Caco-2 (cell line): ENCODE measurements around the gene DMBT1. TPM values are rescaled to one million over a fixed set of nuclear protein-coding genes. Genes with fewer than 3 reads are reported as not detected.

Source experiments
- BruUV-seq: library from RNA; stranded (reverse); fragments of 400-500 nt; replicated peaks from 2 replicates; lab custom pipeline; 2021; lab: Mats Ljungman, UMichigan
- CTCF ChIA-PET: fragments of 300-600 bp; sonication (Branson Sonifier 250); formaldehyde crosslinking; loops from one replicate; lab custom pipeline; 2022; ENCODE audit warnings: antibody characterized with exemption; lab: Charles Lee
- POLR2A ChIA-PET: fragments of 300-600 bp; sonication (Branson Sonifier 250); formaldehyde crosslinking; loops from one replicate; lab custom pipeline; 2022; ENCODE audit warnings: antibody characterized with exemption; lab: Charles Lee
- DNase-seq, 2 experiments: peaks; one replicate each; pipeline versions ENCODE4 v3.0.0 to v3.0.0-alpha.2; 2020 to 2022
- H3K27me3 ChIP-seq: replicated peaks from 2 replicates; pipeline ENCODE4 v1.6.0; 2011; ENCODE audit warnings: low read length; ENCODE audit not compliant: control insufficient read depth, insufficient read depth
- H3K36me3 ChIP-seq: 2 replicates; pipeline ENCODE4 v1.5.1; 2011; ENCODE audit warnings: low read length; ENCODE audit not compliant: control insufficient read depth, insufficient read depth
- H3K4me1 ChIP-seq: fragments of 250-450 bp; sonication (Bioruptor Pico); 2 replicates; pipeline ENCODE4 v1.5.1; 2020; ENCODE audit warnings: mild to moderate bottlenecking
- H3K4me3 ChIP-seq: 2 replicates; pipeline ENCODE4 v1.5.1; 2011; ENCODE audit warnings: low read depth, mild to moderate bottlenecking, control low read depth, low read length
- H3K9me3 ChIP-seq: fragments of 250-450 bp; sonication (Bioruptor Pico); 2 replicates; pipeline ENCODE4 v1.5.1; 2020; ENCODE audit warnings: mild to moderate bottlenecking, moderate library complexity
- H3K27ac Mint-ChIP-seq: one replicate; pipeline ENCODE4 v1.8.0; 2022; ENCODE audit warnings: mixed read lengths; ENCODE audit not compliant: unreplicated experiment
- H3K27me3 Mint-ChIP-seq: one replicate; pipeline ENCODE4 v1.8.0; 2022; ENCODE audit warnings: mixed read lengths; ENCODE audit not compliant: insufficient read depth, unreplicated experiment
- H3K36me3 Mint-ChIP-seq: one replicate; pipeline ENCODE4 v1.8.0; 2022; ENCODE audit warnings: mild to moderate bottlenecking, mixed read lengths; ENCODE audit not compliant: insufficient read depth, unreplicated experiment
- H3K4me1 Mint-ChIP-seq: one replicate; pipeline ENCODE4 v1.8.0; 2022; ENCODE audit warnings: low read depth, mixed read lengths; ENCODE audit not compliant: unreplicated experiment
- H3K4me3 Mint-ChIP-seq: one replicate; pipeline ENCODE4 v1.8.0; 2022; ENCODE audit warnings: mild to moderate bottlenecking, moderate library complexity, mixed read lengths; ENCODE audit not compliant: unreplicated experiment
- H3K9me3 Mint-ChIP-seq: one replicate; pipeline ENCODE4 v1.8.0; 2022; ENCODE audit warnings: mixed read lengths; ENCODE audit not compliant: unreplicated experiment
- CTCF ChIP-seq, 2 experiments: fragments of 200-600 bp in 1 of 2; IDR thresholded peaks; 1 replicate in 1 of 2; 2 replicates in 1 of 2; pipeline versions ENCODE4 v1.5.1 to v1.8.0; 2011 to 2022; ENCODE audit warnings: antibody characterized with exemption in 1 of 2, control low read depth in 1 of 2, inconsistent platforms in 1 of 2, low read depth in 1 of 2, low read length in 1 of 2, mild to moderate bottlenecking in 1 of 2, moderate library complexity in 1 of 2; ENCODE audit not compliant: insufficient read depth in 1 of 2, severe bottlenecking in 1 of 2, unreplicated experiment in 1 of 2
- intact Hi-C: fragments of 100-400 bp; cut with micrococcal nuclease; formaldehyde crosslinking; loops from one replicate; pipeline ENCODE4 v1.10.0; 2022; ENCODE audit not compliant: unreplicated experiment
- total RNA-seq: library from RNA; stranded (reverse); gene quantifications from 2 replicates; pipeline ENCODE4 v1.2.3, GENCODE V29; 2022

The DMBT1 gene
- total RNA-seq, 1 experiment from 2014 or later: not detected

DNA sequence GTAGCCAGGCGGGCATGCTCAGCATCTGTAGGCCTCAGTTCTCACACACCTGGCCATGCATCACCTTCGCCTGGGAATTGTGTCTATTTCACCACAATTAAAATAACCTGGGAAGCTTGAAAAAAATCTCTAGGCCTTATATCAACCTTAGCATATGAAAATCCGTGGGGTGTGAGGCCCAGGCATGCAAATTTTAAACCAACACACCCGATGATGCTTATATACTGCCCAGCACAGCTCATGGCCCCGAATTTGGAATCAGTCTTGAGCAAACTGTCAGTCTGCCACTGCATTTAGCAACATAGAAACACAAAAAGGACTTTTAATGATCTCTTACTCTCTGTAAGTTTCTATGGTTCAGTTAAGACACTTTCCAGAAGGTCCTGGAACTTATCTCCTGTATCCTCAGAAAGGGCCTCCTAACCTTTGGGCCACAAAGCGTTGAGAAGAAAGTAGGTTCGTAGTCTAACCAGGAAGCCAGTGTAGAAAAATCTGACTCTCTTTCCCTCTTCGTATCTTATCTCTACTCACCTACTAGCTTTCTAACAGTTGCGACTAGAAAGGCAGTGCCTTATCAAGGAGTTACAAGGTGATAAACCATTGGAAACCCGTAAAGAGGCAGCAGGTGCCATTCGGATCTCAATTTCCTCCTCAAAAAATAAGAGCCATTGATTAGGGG is 12.0 kb upstream of the DMBT1 start:
- H3K4me1 Mint-ChIP-seq: no peaks in the 10 kb centered on the region
- no peaks in the 10 kb centered on the region for H3K36me3 Mint-ChIP-seq
- TF ChIP-seq CTCF (IDR thresholded peaks at IDR 0.05; ENCODE audit: insufficient read depth in 1 of 2, low read depth in 1 of 2, low read length in 1 of 2, severe bottlenecking in 1 of 2, unreplicated experiment in 1 of 2): no peak
- H3K4me3 Mint-ChIP-seq: no peak overlapping the region
- BruUV-seq: no TSS peak
- intact Hi-C loops: no loop called here
- H3K27me3 ChIP-seq: no peaks in the 10 kb centered on the region
- H3K27me3 Mint-ChIP-seq: no peaks in the 10 kb centered on the region
- no peaks in the 10 kb centered on the region for H3K9me3 Mint-ChIP-seq
- no peak for DNase-seq
- peaks cover 18% of the 10 kb centered on the region for H3K4me1 ChIP-seq
- no peak overlapping the region for H3K27ac Mint-ChIP-seq
- H3K4me3 ChIP-seq: no peak overlapping the region
- no peaks in the 10 kb centered on the region for H3K36me3 ChIP-seq
- ChIA-PET POLR2A (no interaction called here), CTCF (no interaction called here)
- no peaks in the 10 kb centered on the region for H3K9me3 ChIP-seq

DNA sequence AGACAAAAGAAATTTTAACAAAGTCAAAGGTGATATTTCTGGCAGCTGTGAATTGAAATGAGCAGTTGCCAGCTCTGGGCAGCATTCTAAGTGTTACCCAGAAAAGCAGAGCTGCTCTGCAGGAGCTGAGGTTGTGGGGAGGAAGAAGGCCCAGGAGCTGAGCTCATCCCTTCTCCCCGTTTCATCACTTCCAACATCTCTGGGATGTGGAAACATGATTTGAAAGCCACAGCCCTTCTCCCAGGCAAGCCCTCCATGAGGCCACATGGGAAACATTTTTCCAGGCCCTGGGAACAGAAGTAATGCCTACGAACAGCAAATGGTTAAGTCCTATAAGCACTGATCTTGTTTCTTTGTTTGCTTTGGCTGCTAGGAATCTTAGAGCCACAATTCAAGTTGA is 10.9 kb upstream of the DMBT1 start:
- H3K36me3 ChIP-seq: no peaks in the 10 kb centered on the region
- no peak for DNase-seq
- TF ChIP-seq CTCF (IDR thresholded peaks at IDR 0.05; ENCODE audit: insufficient read depth in 1 of 2, low read depth in 1 of 2, low read length in 1 of 2, severe bottlenecking in 1 of 2, unreplicated experiment in 1 of 2): no peak
- peaks cover 18% of the 10 kb centered on the region for H3K4me1 ChIP-seq
- Mint-ChIP-seq H3K27me3 (no peaks in the 10 kb centered on the region), H3K36me3 (no peaks in the 10 kb centered on the region), H3K9me3 (no peaks in the 10 kb centered on the region), H3K4me3 (no peak overlapping the region), H3K4me1 (no peaks in the 10 kb centered on the region), H3K27ac (no peak overlapping the region)
- H3K27me3 ChIP-seq: no peaks in the 10 kb centered on the region
- BruUV-seq: no TSS peak
- no peak overlapping the region for H3K4me3 ChIP-seq
- intact Hi-C loops: no loop called here
- POLR2A ChIA-PET: no interaction called here
- CTCF ChIA-PET: no interaction called here
- no peaks in the 10 kb centered on the region for H3K9me3 ChIP-seq

GRCh38 chr10:122550427-122550826 is 10.1 kb upstream of the DMBT1 start:
- no peaks in the 10 kb centered on the region for H3K36me3 Mint-ChIP-seq
- no peaks in the 10 kb centered on the region for H3K27me3 Mint-ChIP-seq
- no peaks in the 10 kb centered on the region for H3K4me1 Mint-ChIP-seq
- Histone ChIP-seq H3K27me3 (no peaks in the 10 kb centered on the region; the same call in 1 of the 2 replicates), H3K4me1 (peaks cover 18% of the 10 kb centered on the region), H3K4me3 (no peak overlapping the region), H3K36me3 (no peaks in the 10 kb centered on the region), H3K9me3 (no peaks in the 10 kb centered on the region)
- ChIA-PET CTCF (no interaction called here), POLR2A (no interaction called here)
- H3K9me3 Mint-ChIP-seq: no peaks in the 10 kb centered on the region
- no TSS peak for BruUV-seq
- no peak overlapping the region for H3K27ac Mint-ChIP-seq
- TF ChIP-seq CTCF (IDR thresholded peaks at IDR 0.05; ENCODE audit: insufficient read depth in 1 of 2, low read depth in 1 of 2, low read length in 1 of 2, severe bottlenecking in 1 of 2, unreplicated experiment in 1 of 2): no peak
- H3K4me3 Mint-ChIP-seq: no peak overlapping the region
- DNase-seq: no peak
- intact Hi-C loops: no loop called here
